Measurements from ENCODE around the gene TWF2. TPM values are rescaled to one million over a fixed set of nuclear protein-coding genes. Genes with fewer than 3 reads are reported as not detected.
"Not testable (repeated sequence)": the region's sequence is repeated elsewhere in the genome, so short reads cannot be mapped to it uniquely, and the experiment has no call there.

The TWF2 gene
- total and polyA plus RNA-seq, 2 of the 13 experiments (the other 11 are each of a cell fraction or from before 2014, with no cell fraction given) = 45.5 to 108 TPM

GRCh38 chr3:52277071-52277964 is 38.4 kb upstream of the TWF2 start (continued):
- TF ChIP-seq CHCHD3 (CRISPR knock-in tag; IDR thresholded peaks at IDR 0.05) (no peak), TBL1XR1 (IDR thresholded peaks at IDR 0.05; ENCODE audit: borderline replicate concordance, low read length, partially characterized antibody) (no peak), ZBTB7B (CRISPR knock-in tag; IDR thresholded peaks at IDR 0.05) (0 out of 2 replicates have a peak, but pooled peaks have one; percentile 61)

DNA sequence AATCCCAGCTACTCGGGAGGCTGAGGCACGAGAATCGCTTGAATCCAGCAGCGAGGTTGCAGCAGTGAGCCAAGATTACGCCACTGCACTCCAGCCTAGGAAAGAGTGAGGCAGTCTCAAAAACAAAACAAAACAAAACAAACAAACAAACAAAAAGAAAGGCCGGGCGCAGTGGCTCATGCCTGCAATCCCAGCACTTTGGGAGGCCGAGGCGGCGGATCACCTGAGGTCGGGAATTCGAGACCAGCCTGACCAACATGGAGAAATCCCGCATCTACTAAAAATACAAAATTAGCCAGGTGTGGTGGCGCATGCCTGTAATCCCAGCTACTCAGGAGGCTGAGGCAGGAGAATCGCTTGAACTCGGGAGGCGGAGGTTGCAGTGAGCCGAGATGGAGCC is 35.8 kb upstream of the TWF2 start:
- H3K4me3 ChIP-seq (replicated peaks in 1 of 3; ENCODE audit: insufficient read depth in 1 of 3, low read depth in 2 of 3, low read length in 3 of 3); in situ Hi-C loops (cut with HindIII; ENCODE audit: extremely low pct_ligation_motif_present, low pct_unique_long_range_greater_than_20kb); CTCF ChIA-PET (ENCODE audit: low intra/inter-chr PET ratio, low total read pairs); ATAC-seq; POLR2A ChIA-PET; BruUV-seq (replicated peaks); DNase-seq (ENCODE audit: low spot score); H3K27ac ChIP-seq (ENCODE audit: extremely low read length, insufficient read depth, low read length); FAIRE-seq; intact Hi-C loops (cut with micrococcal nuclease; ENCODE audit: unreplicated experiment); H2AFZ ChIP-seq (ENCODE audit: low read length); H3K9ac ChIP-seq (ENCODE audit: insufficient read depth, low read depth, low read length); H3K9me3 ChIP-seq (ENCODE audit: low read length); H3K27me3 ChIP-seq (ENCODE audit: control insufficient read depth in 1 of 2, insufficient read depth in 2 of 2, low read length in 2 of 2): not testable (repeated sequence)
- H3K4me1 ChIP-seq (ENCODE audit: insufficient read depth, low read length) = peaks cover 70% of the 10 kb centered on the region
- WGBS (ENCODE audit: low lambda C conversion rate) = 94% methylated on average over 18 of the region's 18 CpGs
- H4K20me1 ChIP-seq (ENCODE audit: insufficient read depth, low read length) = peaks cover 68% of the 10 kb centered on the region
- 0 out of 2 replicates have a peak overlapping the region, but pooled peaks have one; percentile 5 for H3K4me2 ChIP-seq (ENCODE audit: low read depth, low read length)
- H3K79me2 ChIP-seq (ENCODE audit: insufficient read depth, low read length) = peaks cover 83% of the 10 kb centered on the region
- TF ChIP-seq ZBTB38 (CRISPR knock-in tag; IDR thresholded peaks at IDR 0.05) = peak; percentile 36; the same call in 1 of the 2 replicates
- peaks cover 5 to 30% of the 10 kb centered on the region in 2 experiments; a peak in 4 of 5 replicates for H3K36me3 ChIP-seq (replicated peaks in 1 of 2; ENCODE audit: control insufficient read depth in 1 of 2, insufficient read depth in 2 of 2, low read length in 2 of 2)

- H3K4me2 ChIP-seq (ENCODE audit: low read depth, low read length) = no peak overlapping the region
- H3K9ac ChIP-seq (ENCODE audit: insufficient read depth, low read depth, low read length) = no peak overlapping the region
- H3K27me3 ChIP-seq (ENCODE audit: control insufficient read depth in 1 of 2, insufficient read depth in 2 of 2, low read length in 2 of 2) = no peaks in the 10 kb centered on the region; a peak in 1 of 5 replicates
- H3K4me1 ChIP-seq (ENCODE audit: insufficient read depth, low read length) = peaks cover 60% of the 10 kb centered on the region
- H2AFZ ChIP-seq (ENCODE audit: low read length) = no peak overlapping the region
- no peak overlapping the region for H3K27ac ChIP-seq (ENCODE audit: extremely low read length, insufficient read depth, low read length)
- intact Hi-C loops (cut with micrococcal nuclease; ENCODE audit: unreplicated experiment) = no loop called here
- TF ChIP-seq RBFOX2 (IDR thresholded peaks at IDR 0.05; ENCODE audit: low read depth, low read length) (peak; percentile 35; the same call in 1 of the 2 replicates), ZBTB3 (CRISPR knock-in tag; IDR thresholded peaks at IDR 0.05; ENCODE audit: borderline replicate concordance, low read depth) (no peak), ZSCAN25 (CRISPR knock-in tag; IDR thresholded peaks at IDR 0.05) (no peak)
- no peak overlapping the region for H3K4me3 ChIP-seq (replicated peaks in 1 of 3; ENCODE audit: insufficient read depth in 1 of 3, low read depth in 2 of 3, low read length in 3 of 3)
- peaks cover 72% of the 10 kb centered on the region for H4K20me1 ChIP-seq (ENCODE audit: insufficient read depth, low read length)
- DNase-seq (ENCODE audit: low spot score) (no peak), ATAC-seq (no peak), FAIRE-seq (no peak)
- ChIA-PET CTCF (ENCODE audit: low intra/inter-chr PET ratio, low total read pairs) (no interaction called here), POLR2A (no interaction called here)
- peaks cover 11 to 44% of the 10 kb centered on the region in 2 experiments for H3K36me3 ChIP-seq (replicated peaks in 1 of 2; ENCODE audit: control insufficient read depth in 1 of 2, insufficient read depth in 2 of 2, low read length in 2 of 2)
- no TSS peak for BruUV-seq (replicated peaks)
- no peaks in the 10 kb centered on the region for H3K9me3 ChIP-seq (ENCODE audit: low read length)
- peaks cover 93% of the 10 kb centered on the region for H3K79me2 ChIP-seq (ENCODE audit: insufficient read depth, low read length)
- in situ Hi-C loops (cut with HindIII; ENCODE audit: extremely low pct_ligation_motif_present, low pct_unique_long_range_greater_than_20kb) = no loop called here
- WGBS (ENCODE audit: low lambda C conversion rate) = 79% methylated on average over 3 of the region's 3 CpGs
Measured at GRCh38 chr3:52272831-52273230, 33.9 kb upstream of the TWF2 start.

- in situ Hi-C loops (cut with HindIII; ENCODE audit: extremely low pct_ligation_motif_present, low pct_unique_long_range_greater_than_20kb); DNase-seq (ENCODE audit: low spot score); ATAC-seq; BruUV-seq (replicated peaks); H3K4me3 ChIP-seq (replicated peaks in 1 of 3; ENCODE audit: insufficient read depth in 1 of 3, low read depth in 2 of 3, low read length in 3 of 3); H3K9ac ChIP-seq (ENCODE audit: insufficient read depth, low read depth, low read length); H3K4me2 ChIP-seq (ENCODE audit: low read depth, low read length); H3K27me3 ChIP-seq (ENCODE audit: control insufficient read depth in 1 of 2, insufficient read depth in 2 of 2, low read length in 2 of 2); intact Hi-C loops (cut with micrococcal nuclease; ENCODE audit: unreplicated experiment); CTCF ChIA-PET (ENCODE audit: low intra/inter-chr PET ratio, low total read pairs); H2AFZ ChIP-seq (ENCODE audit: low read length); H3K27ac ChIP-seq (ENCODE audit: extremely low read length, insufficient read depth, low read length); FAIRE-seq; POLR2A ChIA-PET; H3K9me3 ChIP-seq (ENCODE audit: low read length): not testable (repeated sequence)
- peaks cover 89% of the 10 kb centered on the region for H3K79me2 ChIP-seq (ENCODE audit: insufficient read depth, low read length)
- H3K36me3 ChIP-seq (replicated peaks in 1 of 2; ENCODE audit: control insufficient read depth in 1 of 2, insufficient read depth in 2 of 2, low read length in 2 of 2) = peaks cover 12 to 50% of the 10 kb centered on the region in 2 experiments
- 99% methylated on average over 9 of the region's 9 CpGs for WGBS (ENCODE audit: low lambda C conversion rate)
- H4K20me1 ChIP-seq (ENCODE audit: insufficient read depth, low read length) = peaks cover 68% of the 10 kb centered on the region
- peaks cover 60% of the 10 kb centered on the region for H3K4me1 ChIP-seq (ENCODE audit: insufficient read depth, low read length)
Measured at GRCh38 chr3:52272172-52272571, 33.2 kb upstream of the TWF2 start.
